Measurements from ENCODE around the gene ALKBH6. TPM values are rescaled to one million over a fixed set of nuclear protein-coding genes. Genes with fewer than 3 reads are reported as not detected.

The ALKBH6 gene
- total RNA-seq, result 10 to 100 TPM; 11.9 to 37.9 (median 25.0) TPM

DNA sequence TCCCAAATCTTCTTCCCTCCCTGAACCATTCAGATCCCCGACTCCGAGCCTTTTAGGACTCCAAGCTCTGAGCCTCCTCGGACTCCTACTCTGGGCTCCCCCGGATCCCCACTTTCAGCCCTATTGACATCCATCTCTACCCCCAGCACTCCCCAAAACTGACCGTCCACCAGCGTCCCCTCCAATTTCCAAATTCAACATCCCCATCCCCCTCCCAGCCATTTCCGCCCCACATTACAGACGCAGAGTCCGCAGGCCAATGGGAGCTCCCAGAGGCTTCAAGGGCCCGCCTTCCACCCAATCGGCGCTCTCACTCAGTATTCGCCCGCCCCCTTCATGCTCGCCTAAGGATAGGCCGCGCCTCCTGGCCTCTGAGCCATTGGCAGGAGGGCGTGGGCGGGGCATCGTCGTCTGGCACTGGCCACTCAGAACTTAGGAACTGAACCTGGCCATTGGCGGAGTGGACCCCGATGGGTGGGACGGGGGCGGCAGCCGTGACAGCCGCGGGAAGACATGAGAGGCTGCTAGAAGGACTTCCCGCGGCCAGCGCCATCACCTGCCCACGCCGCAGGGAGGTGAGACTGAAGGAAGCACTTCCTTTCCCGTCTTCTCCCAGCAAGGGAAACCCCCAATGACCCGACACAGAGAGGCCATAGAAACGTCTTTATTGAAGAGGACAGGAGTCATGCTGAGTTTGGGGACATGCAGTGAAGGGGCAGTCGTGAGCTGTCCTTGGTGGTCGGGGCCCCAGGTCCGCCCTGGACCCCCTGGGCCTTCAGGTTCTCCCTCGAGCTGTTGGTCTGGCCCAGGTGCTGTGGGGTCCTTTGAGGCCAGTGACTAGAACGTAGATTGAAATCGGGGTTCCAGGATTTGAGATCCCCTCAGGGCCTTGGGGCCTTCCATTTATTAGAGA lies at the start of gene ALKBH6:
ALKBH6 (minus strand) TSS at position 202 of the 913 bp plus-strand sequence. CDS start 816 bp downstream, outside the sequence.
- DNase-seq (ENCODE audit: low spot score in 2 of 2), result peak; percentile 99 to 100
- intact Hi-C loops (cut with DNase I; ENCODE audit: low total_unique reads), result no loop called here
- peak within 1 kb of the TSS; percentile 59 for H3K4me3 ChIP-seq (ENCODE audit: low read depth, poor library complexity, severe bottlenecking)
- TF ChIP-seq POLR2A (IDR thresholded peaks at IDR 0.05), result no peak
- TF ChIP-seq, protein P1, sequence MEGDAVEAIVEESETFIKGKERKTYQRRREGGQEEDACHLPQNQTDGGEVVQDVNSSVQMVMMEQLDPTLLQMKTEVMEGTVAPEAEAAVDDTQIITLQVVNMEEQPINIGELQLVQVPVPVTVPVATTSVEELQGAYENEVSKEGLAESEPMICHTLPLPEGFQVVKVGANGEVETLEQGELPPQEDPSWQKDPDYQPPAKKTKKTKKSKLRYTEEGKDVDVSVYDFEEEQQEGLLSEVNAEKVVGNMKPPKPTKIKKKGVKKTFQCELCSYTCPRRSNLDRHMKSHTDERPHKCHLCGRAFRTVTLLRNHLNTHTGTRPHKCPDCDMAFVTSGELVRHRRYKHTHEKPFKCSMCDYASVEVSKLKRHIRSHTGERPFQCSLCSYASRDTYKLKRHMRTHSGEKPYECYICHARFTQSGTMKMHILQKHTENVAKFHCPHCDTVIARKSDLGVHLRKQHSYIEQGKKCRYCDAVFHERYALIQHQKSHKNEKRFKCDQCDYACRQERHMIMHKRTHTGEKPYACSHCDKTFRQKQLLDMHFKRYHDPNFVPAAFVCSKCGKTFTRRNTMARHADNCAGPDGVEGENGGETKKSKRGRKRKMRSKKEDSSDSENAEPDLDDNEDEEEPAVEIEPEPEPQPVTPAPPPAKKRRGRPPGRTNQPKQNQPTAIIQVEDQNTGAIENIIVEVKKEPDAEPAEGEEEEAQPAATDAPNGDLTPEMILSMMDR (IDR thresholded peaks at IDR 0.05), result no peak
- 1 to 3% methylated on average over 34 to 42 of the region's 42 CpGs for WGBS, 2 donors

DNA sequence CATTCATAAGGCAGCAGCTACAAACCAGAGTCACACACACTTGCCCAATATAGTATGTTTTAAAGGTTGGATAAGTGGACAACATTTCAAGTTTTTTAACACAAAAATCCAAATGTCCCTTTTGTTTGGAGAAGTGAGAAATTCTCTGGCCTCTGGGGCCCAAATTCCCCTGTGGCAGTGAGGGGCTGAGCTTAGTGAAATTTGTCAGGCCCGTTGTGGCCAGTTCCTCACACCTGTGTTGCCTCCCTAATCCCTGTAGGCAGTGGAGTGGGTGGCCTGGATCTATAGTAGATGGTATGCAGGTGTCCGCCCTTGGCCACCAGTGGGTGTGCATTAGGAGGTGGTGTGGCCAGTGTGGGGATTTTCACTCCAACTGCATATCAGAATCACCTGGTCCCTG lies 47.4 kb upstream of the ALKBH6 start:
- no peak overlapping the region for H3K4me3 ChIP-seq (ENCODE audit: low read depth, poor library complexity, severe bottlenecking)
- TF ChIP-seq POLR2A (IDR thresholded peaks at IDR 0.05), result no peak
- TF ChIP-seq, protein P1 (IDR thresholded peaks at IDR 0.05), result no peak
- DNase-seq (ENCODE audit: low spot score in 2 of 2), result no peak
- intact Hi-C loops (cut with DNase I; ENCODE audit: low total_unique reads), result no loop called here
- WGBS, 2 donors, result 79 to 100% methylated on average over 2 of the region's 2 CpGs

DNA sequence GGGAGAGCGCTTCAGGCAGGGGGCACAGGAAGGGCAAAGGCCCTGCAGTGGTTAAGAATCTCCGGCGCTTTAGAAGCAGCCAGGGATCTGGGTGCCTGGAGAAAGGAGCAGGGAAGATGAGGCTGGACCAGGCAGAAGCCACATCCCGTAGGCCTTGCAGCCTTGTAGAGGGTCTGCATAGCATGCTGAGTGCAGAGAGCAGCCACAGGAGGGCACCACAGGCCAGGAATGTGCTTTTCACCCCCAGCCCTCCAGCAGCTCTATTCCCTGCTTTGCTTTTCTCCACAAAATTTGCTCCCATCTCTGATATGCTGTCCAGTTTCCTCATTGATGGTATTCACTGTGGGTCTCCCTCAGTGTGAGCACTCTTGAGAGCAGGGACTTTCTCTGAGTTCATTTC lies 46.4 kb upstream of the ALKBH6 start:
- TF ChIP-seq, protein P1 (IDR thresholded peaks at IDR 0.05), result peak in 1 of 3 donors; percentile 25
- no peak for TF ChIP-seq POLR2A (IDR thresholded peaks at IDR 0.05)
- intact Hi-C loops (cut with DNase I; ENCODE audit: low total_unique reads), result no loop called here
- H3K4me3 ChIP-seq (ENCODE audit: low read depth, poor library complexity, severe bottlenecking), result no peak overlapping the region
- DNase-seq (ENCODE audit: low spot score in 2 of 2), result no peak
- 82 to 87% methylated on average over 4 of the region's 4 CpGs for WGBS, 2 donors

DNA sequence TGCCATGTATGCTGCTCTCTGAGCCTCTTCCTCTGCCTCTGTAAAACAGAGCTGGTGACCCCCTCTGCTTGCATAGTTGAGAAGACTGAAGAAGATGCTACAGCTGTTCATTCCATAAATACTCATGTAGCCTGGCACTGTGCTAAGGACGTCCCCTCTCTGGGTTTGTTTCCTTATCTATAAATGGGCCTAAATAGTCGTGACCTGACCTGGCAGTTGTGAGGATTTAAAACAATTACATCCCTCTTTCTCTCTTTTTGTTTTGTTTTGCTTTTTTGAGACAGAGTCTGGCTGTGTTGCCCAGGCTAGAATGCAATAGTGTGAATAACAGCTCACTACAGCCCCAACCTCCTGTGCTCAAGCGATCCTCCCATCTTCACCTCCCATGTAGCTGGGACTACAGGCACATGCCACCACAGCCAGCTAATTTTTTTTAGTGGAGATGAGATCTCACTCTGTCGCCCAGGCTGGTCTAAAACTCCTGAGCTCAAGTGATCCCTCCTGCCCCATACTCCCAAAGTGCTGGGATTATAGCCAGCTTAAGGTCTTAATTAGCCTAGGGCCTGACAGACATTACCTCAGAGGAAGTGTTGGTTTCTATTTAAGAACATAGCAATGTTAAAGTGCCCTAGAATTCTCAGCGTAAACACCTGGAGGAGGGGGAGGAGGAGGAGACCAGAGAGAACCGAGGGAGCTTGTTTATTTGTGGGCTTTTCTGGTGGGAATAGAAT lies 45.3 kb upstream of the ALKBH6 start:
- no peak overlapping the region for H3K4me3 ChIP-seq (ENCODE audit: low read depth, poor library complexity, severe bottlenecking)
- DNase-seq (ENCODE audit: low spot score in 2 of 2), result no peak
- intact Hi-C loops (cut with DNase I; ENCODE audit: low total_unique reads), result loop anchor here (10.0 kb wide), 1 partner anchor 55 kb away; the partner anchor contains the start of gene SYNE4
- WGBS, 2 donors, result 80 to 86% methylated on average over 6 of the region's 6 CpGs
- TF ChIP-seq POLR2A (IDR thresholded peaks at IDR 0.05), result no peak
- TF ChIP-seq, protein P1 (IDR thresholded peaks at IDR 0.05), result no peak

DNA sequence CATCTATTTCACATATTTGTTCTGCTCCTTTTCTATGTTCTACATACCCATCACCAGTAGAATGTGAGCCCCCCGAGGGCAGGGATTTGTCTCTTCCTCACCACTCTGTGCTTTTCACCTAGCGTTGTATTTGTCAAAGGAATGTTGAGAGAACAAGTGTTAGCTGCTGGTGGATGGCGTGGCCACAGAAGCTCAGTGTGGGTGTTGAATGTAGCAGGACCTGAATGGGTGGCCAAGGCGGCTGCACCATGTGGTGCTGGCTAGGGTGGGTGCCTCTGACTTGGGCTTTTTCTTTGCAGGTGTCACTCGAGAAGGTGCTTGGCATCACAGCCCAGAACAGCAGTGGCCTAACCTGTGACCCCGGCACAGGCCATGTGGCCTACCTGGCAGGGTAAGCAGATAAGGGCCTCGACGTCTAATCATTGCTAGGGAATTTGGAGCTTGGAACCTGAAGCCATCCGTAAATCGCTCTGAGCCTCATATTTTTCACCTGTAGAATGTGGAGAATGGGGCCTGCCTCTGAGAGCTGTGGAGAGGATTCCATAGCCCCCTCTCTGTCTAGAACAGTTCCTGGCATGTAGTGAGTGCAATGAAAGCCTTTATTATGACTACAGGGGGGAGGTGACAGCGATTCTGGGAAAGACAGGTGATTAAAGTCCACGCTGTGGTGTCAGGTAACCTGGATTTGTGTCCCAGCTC lies 44.6 kb upstream of the ALKBH6 start:
- intact Hi-C loops (cut with DNase I; ENCODE audit: low total_unique reads), result loop anchor here (10.0 kb wide), 1 partner anchor 54 kb away; the partner anchor contains the start of gene SYNE4
- no peak overlapping the region for H3K4me3 ChIP-seq (ENCODE audit: low read depth, poor library complexity, severe bottlenecking)
- no peak for DNase-seq (ENCODE audit: low spot score in 2 of 2)
- WGBS, 2 donors, result 84 to 90% methylated on average over 12 of the region's 12 CpGs
- TF ChIP-seq POLR2A (IDR thresholded peaks at IDR 0.05), result no peak
- TF ChIP-seq, protein P1 (IDR thresholded peaks at IDR 0.05), result no peak

Measured in lower leg skin (tissue), 4 donors.